ENCODE results near the gene HLA-F.

HLA-F gene

DNA sequence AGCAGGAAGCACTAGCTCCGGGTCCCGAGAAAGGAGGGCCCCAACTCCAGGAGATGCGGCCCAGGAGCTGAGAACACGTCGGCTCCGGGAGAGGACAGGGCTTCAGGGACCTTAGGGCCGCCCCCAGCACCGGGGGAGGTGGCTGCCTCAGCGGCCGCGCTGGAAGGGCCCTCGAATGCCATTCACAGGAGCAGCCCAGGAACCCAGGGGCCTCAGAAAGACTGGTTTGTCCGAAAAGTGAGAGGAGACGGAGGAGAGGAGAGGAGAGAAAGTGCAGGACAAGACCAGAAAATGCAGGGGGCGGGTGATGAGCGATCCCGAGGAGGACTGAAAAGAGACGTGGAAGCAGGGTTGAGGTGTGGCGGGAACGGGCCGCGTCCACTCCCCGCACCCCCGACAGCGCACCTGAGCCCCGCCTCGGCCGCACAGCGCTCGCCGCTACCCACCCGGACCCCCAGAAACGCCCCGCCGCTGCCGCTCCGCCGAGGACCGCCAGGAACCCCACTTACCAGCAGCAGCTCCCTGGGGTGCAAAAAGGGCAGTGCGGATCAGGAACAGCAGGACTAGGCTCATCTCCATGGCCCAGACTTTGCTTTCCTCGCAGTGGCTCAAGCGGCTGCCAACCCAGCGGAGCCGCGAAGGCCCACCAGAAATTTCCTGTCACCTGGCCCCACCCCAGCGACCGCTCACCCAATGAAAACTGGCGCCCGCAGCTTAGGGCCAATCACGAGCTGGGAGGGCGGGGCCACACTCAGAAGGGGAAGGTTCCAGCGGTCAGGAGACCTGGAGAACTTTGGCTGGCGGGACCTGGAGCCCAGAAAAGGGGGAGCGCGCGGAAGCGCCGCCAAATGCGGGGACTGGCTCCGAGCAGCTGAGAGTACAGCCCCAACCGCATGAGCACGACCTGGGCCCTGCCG is 25.4 kb downstream of the HLA-F start:
- Histone ChIP-seq H3K27ac (no peak overlapping the region), H3K27me3 (ENCODE audit: insufficient read depth, low read depth) (no peaks in the 10 kb centered on the region), H4K20me1 (ENCODE audit: insufficient read depth) (no peaks in the 10 kb centered on the region), H3K4me3 (IDR thresholded peaks at IDR 0.05; ENCODE audit: insufficient read depth, low read depth, low read length) (no peak overlapping the region), H3K4me2 (peak overlapping the region; percentile 81), H3K4me1 (ENCODE audit: low read depth, poor library complexity, severe bottlenecking) (peaks cover 10% of the 10 kb centered on the region), H3K36me3 (ENCODE audit: insufficient read depth) (no peaks in the 10 kb centered on the region), H2AFZ (ENCODE audit: low read depth) (peak overlapping the region; percentile 94), H3K9ac (peak overlapping the region; percentile 41; the same call in 1 of the 2 replicates), H3K79me2 (ENCODE audit: insufficient read depth, low read depth) (no peaks in the 10 kb centered on the region)
- TF ChIP-seq, protein P1, sequence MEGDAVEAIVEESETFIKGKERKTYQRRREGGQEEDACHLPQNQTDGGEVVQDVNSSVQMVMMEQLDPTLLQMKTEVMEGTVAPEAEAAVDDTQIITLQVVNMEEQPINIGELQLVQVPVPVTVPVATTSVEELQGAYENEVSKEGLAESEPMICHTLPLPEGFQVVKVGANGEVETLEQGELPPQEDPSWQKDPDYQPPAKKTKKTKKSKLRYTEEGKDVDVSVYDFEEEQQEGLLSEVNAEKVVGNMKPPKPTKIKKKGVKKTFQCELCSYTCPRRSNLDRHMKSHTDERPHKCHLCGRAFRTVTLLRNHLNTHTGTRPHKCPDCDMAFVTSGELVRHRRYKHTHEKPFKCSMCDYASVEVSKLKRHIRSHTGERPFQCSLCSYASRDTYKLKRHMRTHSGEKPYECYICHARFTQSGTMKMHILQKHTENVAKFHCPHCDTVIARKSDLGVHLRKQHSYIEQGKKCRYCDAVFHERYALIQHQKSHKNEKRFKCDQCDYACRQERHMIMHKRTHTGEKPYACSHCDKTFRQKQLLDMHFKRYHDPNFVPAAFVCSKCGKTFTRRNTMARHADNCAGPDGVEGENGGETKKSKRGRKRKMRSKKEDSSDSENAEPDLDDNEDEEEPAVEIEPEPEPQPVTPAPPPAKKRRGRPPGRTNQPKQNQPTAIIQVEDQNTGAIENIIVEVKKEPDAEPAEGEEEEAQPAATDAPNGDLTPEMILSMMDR (conservative IDR thresholded peaks at IDR 0.05; ENCODE audit: low read depth, low read length), result no peak

DNA sequence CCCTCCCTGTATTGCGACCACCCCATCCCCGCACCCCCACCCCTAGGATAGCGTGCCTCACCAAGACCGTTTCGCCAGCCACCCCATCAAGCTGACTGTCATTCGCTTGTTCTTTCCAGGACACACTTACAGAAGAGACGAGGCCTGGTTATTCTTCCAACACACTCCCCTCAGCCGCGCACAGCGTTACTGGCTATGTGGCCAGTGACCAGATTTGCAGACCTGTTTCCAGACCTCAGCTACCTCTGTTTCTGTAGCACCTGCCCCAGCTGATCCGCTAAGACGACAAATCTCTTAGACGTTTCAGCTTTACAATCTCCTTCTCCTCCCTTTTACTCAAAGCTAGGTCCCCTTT is 26.1 kb downstream of the HLA-F start:
- Histone ChIP-seq H2AFZ (ENCODE audit: low read depth) (peak overlapping the region; percentile 94; the same call in 1 of the 2 replicates), H3K79me2 (ENCODE audit: insufficient read depth, low read depth) (no peaks in the 10 kb centered on the region), H3K4me1 (ENCODE audit: low read depth, poor library complexity, severe bottlenecking) (peaks cover 10% of the 10 kb centered on the region), H3K4me2 (peak overlapping the region; percentile 81), H4K20me1 (ENCODE audit: insufficient read depth) (no peaks in the 10 kb centered on the region), H3K9ac (no peak overlapping the region; the same call in 1 of the 2 replicates), H3K27me3 (ENCODE audit: insufficient read depth, low read depth) (no peaks in the 10 kb centered on the region), H3K36me3 (ENCODE audit: insufficient read depth) (no peaks in the 10 kb centered on the region), H3K27ac (no peak overlapping the region), H3K4me3 (IDR thresholded peaks at IDR 0.05; ENCODE audit: insufficient read depth, low read depth, low read length) (no peak overlapping the region)
- TF ChIP-seq, protein P1 (conservative IDR thresholded peaks at IDR 0.05; ENCODE audit: low read depth, low read length), result no peak

DNA sequence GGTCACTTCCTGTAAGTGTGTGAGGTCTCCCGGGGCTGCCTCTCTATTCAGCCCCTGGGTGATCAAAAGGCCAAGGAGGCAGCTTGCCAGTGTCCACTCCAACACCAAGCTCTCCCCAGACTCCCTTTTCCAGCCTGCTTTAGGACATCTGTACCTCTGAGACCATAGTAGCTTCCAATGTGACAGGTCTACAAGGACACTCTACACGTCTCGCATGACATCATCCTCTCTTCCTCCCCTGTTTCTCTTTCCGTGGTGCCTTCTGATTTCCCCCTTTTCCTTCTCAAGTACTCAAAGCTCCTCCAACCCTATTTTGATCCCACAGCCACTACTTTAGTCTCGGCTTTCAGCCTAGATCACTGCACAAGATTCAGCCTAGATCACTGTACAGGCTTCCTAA is 26.4 kb downstream of the HLA-F start:
- Histone ChIP-seq H3K4me2 (peak overlapping the region; percentile 81), H2AFZ (ENCODE audit: low read depth) (peak overlapping the region; percentile 94; the same call in 1 of the 2 replicates), H4K20me1 (ENCODE audit: insufficient read depth) (no peaks in the 10 kb centered on the region), H3K27me3 (ENCODE audit: insufficient read depth, low read depth) (no peaks in the 10 kb centered on the region), H3K4me1 (ENCODE audit: low read depth, poor library complexity, severe bottlenecking) (peaks cover 10% of the 10 kb centered on the region), H3K79me2 (ENCODE audit: insufficient read depth, low read depth) (no peaks in the 10 kb centered on the region), H3K36me3 (ENCODE audit: insufficient read depth) (no peaks in the 10 kb centered on the region), H3K9ac (no peak overlapping the region), H3K27ac (no peak overlapping the region), H3K4me3 (IDR thresholded peaks at IDR 0.05; ENCODE audit: insufficient read depth, low read depth, low read length) (no peak overlapping the region)
- TF ChIP-seq, protein P1 (conservative IDR thresholded peaks at IDR 0.05; ENCODE audit: low read depth, low read length), result no peak

DNA sequence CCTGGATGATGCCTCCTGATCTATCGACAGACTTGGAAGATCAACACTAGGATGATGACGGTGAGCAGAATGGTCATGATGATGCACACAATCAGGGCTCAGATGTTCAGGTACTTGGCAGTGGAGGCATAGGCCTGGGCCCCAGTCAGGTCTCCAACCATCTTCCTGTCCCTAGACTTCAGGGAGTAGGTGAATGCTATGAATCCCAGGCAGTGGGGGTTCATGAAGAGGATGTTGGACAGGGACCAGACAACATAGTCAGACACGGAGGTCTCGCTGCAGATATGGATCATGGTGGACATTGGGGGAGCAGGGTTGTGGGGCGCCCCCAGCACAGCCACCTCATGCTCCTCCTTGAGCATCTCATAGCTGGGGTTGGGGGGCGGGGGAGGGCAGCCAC is 27.5 kb downstream of the HLA-F start:
- H3K27me3 ChIP-seq (ENCODE audit: insufficient read depth, low read depth), result no peaks in the 10 kb centered on the region
- H3K4me3 ChIP-seq (IDR thresholded peaks at IDR 0.05; ENCODE audit: insufficient read depth, low read depth, low read length), result no peak overlapping the region
- no peak overlapping the region for H3K27ac ChIP-seq
- no peaks in the 10 kb centered on the region for H3K36me3 ChIP-seq (ENCODE audit: insufficient read depth)
- no peak overlapping the region for H3K4me2 ChIP-seq
- H3K4me1 ChIP-seq (ENCODE audit: low read depth, poor library complexity, severe bottlenecking), result peaks cover 10% of the 10 kb centered on the region
- H3K79me2 ChIP-seq (ENCODE audit: insufficient read depth, low read depth), result no peaks in the 10 kb centered on the region
- H4K20me1 ChIP-seq (ENCODE audit: insufficient read depth), result no peaks in the 10 kb centered on the region
- no peak overlapping the region for H2AFZ ChIP-seq (ENCODE audit: low read depth)
- TF ChIP-seq, protein P1 (conservative IDR thresholded peaks at IDR 0.05; ENCODE audit: low read depth, low read length), result no peak
- no peak overlapping the region for H3K9ac ChIP-seq

Measured in KMS-11 (cell line).